Glomerular endothelial cell (primary cell): Measurements from ENCODE around the gene SLC25A3. TPM values are rescaled to one million over a fixed set of nuclear protein-coding genes. Genes with fewer than 3 reads are reported as not detected.
"Not testable (repeated sequence)": the region's sequence is repeated elsewhere in the genome, so short reads cannot be mapped to it uniquely, and the experiment has no call there.

Experiments used
- DNase-seq: peaks from one replicate; pipeline ENCODE4 v3.0.0-alpha.2; 2011; ENCODE audit warnings: low read depth, low spot score; ENCODE audit errors: extremely low read depth
- total RNA-seq: library from RNA; depleted of rRNA; stranded (reverse); fragments of >200 nt; gene quantifications from 2 replicates; pipeline ENCODE4 v1.2.3, GENCODE V29; 2015

SLC25A3 gene
- total RNA-seq, result 417 and 545 TPM in 2 replicates

DNA sequence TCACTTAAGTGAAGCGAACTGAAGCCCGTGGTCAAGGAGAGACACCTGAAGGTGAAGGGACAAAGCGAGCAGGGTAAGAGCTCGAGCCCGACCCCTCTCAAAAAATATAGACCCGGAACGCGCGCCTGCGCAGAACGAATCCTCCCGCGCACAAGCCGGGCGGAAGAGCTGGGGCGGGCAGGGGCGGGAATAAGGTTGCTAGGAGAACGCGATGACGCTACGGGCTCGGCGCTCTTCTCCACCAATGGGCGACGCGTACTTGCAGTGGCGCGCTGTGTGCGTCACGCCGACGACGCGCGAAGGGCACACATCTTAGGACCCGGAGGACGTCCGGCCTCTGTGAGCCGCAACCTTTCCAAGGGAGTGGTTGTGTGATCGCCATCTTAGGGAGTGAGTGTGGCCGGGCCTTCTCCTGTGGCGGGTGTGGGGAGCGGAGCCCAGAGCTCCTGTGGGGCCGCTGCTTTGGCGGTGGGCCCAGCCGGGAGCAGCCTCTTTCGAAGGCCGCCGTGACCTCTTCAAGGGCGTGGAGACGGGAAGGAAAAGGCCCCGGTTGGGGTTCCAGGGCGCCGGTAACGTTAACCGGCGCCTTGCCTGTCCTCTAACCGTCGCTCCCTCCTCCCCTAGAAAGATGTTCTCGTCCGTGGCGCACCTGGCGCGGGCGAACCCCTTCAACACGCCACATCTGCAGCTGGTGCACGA is at the start of gene SLC25A3:
SLC25A3 (plus strand) TSS at position 336 of the 699 bp plus-strand sequence; CDS start at position 629, 293 bp downstream.
- peak; percentile 83 for DNase-seq

DNA sequence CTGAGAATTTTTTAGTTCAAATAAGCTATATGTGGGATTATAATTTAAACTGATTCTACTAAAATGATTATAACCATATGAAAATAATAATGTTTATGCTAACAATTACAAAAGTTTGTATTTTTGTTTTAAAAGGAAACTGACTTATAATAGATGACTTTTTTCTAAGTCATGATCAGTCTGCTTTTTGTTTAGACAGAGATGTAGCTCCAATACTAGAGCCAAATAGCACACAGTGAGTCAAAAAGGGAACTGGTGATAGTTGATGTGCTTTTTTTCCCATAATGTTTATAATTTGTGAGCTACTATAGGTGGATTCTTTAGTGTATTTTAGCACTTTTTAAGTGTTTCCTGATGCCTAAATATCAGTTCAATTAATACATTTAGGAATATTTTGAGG is 49.8 kb upstream of the SLC25A3 start:
- no peak for DNase-seq

DNA sequence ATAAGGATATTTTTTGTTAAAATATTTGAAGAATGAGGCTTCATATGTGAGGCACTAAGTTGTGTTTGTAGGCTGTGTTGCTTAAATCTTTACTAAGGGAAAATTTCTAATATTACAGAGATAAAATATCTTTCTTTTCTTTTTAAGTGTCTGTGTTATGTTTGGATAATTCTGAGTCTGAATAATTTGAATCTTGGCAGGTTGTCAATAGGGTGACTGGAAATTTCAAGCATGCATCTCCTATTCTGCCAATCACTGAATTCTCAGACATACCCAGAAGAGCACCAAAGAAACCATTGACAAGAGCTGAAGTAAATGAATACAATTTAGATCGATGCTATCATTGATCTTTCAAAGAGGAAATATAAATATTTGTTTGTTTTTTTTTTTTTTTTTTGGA is 48.7 kb upstream of the SLC25A3 start:
- no peak for DNase-seq

DNA sequence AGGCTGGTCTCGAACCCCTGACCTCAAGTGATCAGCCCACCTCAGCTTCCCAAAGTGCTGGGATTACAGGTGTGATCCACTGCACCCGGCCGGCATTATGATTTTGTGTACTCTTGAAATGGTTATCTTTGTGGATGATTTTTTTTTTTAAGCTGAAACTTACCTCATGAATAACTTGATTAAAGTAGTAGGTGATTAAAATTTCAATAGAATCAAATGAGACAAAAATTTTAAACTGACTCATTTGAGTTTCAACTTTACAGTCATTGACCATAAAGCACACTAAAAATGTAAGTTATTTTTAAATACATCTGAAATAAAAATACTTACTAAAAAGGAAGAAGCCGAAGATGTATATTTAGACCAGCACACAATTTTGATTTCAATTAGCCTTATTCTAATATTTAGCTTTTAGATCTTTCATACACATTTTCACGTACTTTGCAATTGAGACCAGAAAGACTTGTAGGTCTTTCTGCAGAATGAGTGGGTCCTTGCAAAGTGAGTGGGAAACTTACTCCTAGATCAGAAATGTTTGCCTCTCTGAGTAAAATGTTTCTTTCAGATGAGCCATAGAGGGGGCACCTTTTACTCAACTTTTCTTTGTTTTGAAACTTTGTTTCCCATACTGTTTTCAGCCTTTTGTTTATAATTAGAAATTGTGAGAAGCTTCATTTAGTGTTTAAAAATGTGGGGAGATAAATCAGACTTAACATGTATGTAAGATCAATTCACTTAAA is 43.9 kb upstream of the SLC25A3 start:
- DNase-seq, result no peak

DNA sequence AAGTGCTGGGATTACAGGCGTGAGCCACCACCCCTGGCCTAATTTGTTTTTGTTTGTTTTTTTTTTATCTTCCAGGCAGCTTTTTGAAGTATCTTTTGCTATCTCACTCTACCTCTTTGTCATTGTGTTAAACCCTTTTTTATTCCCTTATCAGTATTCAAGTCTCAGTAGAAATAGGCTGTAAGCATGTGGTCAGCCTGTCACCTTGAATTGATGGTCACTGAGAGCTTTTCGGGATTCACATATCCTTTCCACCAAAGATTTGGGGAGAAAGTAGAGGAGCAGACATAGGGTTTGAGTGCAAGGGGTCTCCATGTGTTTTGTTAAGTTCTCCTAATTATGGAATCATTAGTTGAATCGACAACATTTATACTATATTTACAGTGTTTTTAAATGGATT is 41.7 kb upstream of the SLC25A3 start:
- DNase-seq, result no peak

DNA sequence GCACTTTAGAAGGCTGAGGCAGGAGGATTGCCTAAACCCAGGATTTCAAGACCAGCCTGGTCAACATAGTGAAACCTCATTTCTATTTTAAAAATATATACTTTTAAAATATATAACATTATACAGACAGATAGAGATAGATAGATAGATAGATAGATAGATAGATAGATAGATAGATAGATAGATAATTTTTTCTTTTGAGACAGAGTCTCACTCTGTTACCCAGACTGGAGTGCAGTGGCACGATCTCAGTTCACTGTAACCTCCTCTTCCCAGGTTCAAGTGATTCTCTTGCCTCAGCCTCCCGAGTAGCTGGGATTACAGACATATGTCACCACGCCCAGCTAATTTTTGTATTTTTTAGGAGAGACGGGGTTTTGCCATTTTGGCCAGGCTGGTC is 35.4 kb upstream of the SLC25A3 start:
- DNase-seq, result not testable (repeated sequence)

DNA sequence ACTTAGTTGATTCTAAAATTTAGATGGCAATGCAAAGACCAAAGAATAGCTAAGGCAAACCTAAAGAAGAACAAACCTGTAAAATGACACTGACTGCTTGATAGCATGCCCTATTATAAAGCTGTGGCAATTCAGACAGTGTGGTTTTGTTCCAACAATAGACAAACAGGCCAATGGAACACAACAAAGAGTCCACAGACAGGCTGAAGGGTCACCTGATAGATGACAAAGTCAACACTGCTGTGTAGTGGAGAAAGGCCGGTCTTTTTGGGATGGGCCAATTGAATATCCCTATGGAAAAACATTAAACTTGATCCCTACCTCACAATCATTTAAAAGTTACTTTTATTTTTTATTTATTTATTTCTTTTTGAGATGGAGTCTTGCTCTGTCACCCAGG is 33.8 kb upstream of the SLC25A3 start:
- no peak for DNase-seq

DNA sequence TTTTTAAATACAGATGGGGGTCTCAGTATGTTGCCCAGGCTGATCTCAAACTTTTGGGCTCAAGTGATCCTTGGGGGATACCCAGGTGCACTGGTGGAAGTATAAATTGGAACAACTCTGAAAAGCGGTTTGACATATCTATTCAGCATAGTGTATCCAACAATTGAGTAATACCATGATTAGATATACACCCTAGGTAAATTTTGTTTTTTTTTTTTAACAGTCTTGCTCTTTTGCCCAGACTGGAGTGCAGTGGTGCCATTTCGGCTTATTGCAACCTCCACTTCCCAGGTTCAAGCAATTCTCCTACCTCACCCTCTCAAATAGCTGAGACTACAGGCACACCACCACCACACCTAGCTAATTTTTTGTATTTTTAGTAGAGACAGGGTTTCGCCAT is 31.6 kb upstream of the SLC25A3 start:
- DNase-seq, result no peak

DNA sequence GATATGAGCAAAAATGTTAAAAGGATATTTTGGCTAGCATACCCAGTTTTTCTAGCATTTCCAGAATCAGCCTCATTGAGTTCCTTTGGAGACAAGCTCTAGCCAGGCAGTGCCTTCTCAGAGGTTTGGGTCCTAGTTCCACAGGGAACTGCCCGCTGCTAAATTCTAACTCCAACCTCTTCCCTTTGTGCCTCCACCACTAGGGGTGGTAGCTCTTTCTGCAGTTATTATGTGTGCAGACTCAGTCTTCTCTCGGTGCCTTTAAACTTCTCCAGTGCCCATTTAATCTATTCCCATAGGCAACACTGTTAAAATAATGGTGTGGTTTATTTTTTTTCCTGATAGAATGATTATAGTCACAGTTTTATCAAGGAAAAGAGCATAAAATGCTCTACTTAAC is 21.5 kb upstream of the SLC25A3 start:
- no peak for DNase-seq

DNA sequence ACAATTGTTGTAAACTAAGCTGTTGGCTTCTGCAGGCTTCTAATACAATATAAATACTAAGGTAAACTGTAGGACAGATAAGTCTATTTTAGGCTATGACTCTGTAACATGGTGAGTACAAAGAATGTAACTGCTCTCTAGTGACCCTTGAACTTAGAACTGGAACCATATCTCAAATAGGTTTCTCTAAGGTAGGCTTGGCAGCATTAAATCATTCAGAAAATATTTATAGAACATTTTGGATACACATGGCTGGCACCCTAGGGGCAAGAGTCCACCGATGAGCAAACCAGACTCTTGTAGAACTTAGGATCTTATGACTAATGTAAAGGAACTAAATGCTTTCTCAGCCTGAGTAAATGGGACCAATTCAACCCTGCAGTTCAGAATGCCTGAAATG is 19.4 kb upstream of the SLC25A3 start:
- no peak for DNase-seq

DNA sequence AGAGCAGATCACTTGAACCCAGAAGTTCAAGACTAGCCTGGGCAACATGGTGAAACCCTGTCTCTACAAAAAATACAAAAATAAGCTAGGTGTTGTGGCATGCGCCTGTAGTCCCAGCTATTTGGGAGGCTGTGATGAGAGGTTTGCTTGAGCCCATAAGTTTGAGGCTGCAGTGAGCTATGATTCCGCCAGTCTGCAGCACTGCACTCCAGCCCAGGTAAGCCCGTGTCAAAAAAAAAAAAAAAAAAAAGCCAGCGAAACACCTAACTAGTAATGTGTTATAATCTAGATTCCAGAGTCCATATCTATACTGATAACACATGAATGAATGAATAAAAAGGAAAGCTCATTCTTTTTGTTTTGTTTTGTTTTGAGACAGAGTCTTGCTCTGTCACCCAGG is 18.5 kb upstream of the SLC25A3 start:
- no peak for DNase-seq

DNA sequence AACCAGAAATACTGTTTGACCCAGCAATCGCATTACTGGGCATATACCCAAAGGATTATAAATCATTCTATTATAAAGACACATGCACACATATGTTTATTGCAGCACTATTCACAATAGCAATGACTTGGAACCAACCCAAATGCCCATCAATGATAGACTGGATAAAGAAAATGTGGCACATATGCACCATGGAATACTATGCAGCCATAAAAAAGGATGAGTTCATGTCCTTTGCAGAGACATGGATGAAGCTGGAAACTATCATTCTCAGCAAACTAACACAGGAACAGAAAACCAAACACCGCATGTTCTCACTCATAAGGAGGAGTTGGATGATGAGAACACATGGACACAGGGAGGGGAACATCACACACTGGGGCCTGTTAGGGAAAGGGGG is 16.7 kb upstream of the SLC25A3 start:
- not testable (repeated sequence) for DNase-seq

DNA sequence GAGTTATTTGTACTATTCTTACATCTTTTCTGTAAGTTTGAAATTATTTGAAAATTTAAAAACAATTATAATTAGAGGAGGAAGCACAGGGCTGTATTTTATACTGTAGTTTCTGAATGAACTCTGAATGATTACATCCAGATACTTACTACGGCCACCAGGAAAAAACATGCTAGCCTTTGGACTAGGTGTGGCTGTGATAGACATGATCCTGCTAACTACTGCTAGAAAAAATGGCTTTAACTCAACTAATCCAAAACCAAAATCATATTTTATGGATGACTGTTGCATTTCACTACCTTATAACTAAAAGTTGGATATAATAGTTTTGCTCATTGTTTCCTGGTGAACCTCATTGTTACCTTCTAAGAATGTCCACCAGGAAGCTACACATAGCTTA is 15.1 kb upstream of the SLC25A3 start:
- no peak for DNase-seq

DNA sequence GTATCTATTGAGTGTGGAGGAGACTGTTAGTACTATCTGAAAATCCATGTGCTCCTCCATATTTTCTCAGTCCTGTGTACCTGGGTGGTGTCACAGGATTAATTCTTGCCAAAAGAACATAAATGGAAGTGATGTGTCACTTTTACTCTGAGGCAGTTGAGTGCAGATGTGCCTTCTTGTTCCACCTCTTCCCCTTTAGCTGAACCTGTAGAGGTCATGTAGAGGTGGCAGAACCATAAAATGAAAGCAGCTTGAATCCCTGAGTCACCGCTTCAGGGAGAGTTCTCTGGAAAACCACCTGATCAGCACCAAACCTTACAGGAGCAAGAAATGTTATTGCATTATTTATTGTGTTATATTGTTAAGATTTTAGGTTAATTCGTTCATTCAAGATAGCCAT is 14.7 kb upstream of the SLC25A3 start:
- no peak for DNase-seq

DNA sequence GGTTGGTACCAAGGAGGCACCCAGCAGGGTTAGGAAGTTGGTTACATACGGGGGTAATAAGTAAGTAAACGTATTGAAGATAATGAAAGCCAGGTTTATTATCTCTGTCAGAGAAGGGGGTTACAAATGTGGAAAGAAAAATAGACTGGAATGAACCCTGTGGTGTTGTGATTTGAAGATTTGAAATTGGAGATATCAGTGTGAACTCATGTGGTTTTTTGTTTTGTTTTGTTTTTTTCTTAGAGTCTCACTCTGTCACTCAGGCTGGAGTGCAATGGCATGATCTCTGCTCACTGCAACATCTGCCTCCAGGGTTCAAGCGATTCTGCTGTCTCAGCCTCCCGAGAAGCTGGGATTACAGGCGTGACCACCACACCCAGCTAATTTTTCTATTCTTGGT is 14.1 kb upstream of the SLC25A3 start:
- no peak for DNase-seq

DNA sequence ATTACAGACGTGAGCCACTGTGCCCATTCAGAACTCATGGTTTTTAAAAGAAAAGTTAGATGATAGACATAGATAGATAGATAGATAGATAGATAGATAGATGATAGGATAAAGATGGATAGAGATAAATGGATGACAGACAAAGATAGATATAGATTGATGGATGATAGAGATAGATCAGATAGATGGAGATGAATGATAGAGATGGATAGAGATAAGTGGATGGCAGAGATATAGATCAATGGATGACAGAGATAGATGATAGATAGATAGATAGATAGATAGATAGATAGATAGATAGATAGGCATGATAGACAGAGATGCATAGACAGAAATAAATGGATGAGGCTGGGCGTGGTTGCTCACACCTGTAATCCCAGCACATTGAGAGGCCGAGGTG is 13.7 kb upstream of the SLC25A3 start:
- DNase-seq, result no peak

DNA sequence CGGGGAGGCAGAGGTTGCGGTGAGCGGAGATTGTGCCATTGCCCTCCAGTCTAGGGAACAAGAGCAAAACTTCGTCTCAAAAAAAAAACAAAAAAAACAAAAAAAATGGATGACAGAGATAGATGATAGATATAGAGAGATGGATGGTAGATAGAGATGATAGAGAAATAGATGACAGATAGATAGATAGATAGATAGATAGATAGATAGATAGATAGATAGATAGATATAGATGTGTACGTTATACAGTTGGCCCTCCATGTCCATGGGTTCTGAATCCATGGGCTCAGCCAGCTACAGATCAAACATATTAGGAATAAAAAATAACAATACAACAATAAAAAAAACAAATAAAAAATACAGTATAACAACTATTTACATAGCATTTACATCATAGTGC is 12.8 kb upstream of the SLC25A3 start:
- DNase-seq, result no peak

DNA sequence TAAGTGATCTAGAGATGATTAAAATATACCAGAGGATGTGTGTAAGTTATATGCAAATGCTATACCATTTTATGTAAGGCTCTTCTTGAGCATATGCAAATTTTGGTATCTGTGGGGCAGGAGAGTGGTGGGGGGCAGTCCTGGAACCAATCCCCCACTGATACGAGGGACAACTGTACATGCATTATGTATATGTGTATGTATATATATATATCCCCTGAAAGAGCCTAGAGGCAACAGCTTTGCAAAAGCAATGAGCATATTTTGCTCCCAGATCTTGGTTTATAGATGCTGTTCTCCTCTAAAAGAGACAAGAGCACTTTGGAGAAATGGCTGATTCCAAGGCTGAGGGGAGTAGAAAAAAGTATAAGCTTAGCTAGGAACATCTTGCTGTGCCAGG is 12.4 kb upstream of the SLC25A3 start:
- no peak for DNase-seq

DNA sequence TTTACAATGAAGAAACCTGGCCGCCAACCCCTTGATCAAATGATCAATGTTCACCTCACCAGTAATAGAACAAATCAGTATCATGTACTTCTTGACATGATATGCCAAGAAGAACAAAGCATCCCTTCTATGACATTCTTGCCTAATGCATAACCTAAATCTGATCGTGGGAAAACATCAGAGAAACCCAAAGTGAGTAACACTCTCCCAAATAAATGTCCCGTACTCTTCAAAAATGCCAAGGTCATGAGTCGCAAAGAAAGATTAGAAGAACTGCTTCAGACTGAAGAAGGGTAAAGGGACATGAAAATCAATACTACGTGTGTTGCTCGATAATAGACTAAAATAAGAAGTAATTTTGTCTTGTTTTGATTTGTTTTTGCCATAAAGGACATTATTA is 11.4 kb upstream of the SLC25A3 start:
- no peak for DNase-seq

DNA sequence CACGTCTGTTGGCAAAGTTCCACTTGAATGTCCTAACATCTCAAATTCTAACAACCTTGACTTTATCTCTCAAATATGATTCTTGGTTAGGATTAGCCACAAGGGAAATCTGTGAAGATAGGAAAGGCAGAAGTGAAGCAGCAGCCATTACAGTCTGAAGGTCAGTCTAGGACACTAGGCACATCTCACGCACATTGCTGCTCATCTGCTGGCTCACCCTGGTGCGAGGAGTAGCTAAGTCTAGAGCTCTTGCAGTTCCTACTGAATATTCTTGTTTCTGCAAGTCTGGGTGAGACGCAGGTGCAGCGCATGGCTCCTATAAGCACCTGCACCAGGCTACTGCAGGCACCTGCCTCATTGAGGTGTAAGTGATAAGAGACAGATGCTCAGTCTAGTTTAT is 6.4 kb upstream of the SLC25A3 start:
- DNase-seq, result no peak

DNA sequence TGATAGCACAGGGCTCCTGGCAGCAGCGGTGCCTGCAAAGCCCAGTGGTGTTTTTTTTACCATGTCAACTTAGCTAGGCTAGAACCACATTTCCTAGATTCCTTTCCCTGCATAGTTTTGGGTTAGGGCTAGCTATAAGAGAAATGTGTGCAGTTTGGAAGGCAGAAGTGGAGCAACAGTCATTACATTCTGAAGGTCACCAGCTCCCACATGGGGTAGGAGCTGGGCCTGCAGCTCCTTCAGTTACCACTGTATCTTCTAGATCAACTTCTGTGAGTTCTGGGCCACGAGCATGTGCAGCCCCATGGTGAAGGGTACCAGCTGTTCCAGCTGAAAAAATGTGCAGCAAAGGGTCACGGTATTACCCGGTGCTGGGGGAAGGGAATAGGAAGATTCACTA is 2.3 kb upstream of the SLC25A3 start:
- no peak for DNase-seq

DNA sequence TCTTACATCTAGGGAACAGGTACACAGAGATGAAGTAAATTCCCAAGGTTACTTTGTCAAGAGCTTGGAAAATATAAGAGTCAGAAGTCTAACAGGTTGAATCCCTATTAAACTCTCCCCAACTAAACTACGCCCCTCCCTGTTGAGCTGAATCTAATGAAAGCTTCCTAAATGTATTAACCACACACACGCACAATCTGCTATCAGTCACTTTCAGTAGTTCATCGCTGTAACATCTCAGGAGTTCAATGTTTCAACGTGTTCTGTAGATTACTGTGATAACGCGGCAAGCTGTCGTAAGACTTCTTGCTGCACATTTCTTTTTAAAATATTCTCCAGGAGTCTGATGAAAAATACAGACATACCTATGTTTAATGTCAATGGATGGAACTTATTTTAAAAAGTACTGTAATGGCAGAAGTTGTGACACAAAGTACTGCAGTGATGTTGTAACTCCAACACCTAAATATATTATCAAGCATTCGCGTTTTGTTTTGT is 612 bp upstream of the SLC25A3 start:
- no peak for DNase-seq
